T-helper 17 cell (primary cell): Measurements from ENCODE around the gene ADAMTS2. TPM values are rescaled to one million over a fixed set of nuclear protein-coding genes. Genes with fewer than 3 reads are reported as not detected.

Experiments used
- ATAC-seq: fragments of 150-1000 bp; cut with Tn5 transposase; 2 replicates; pipeline ENCODE4 v1.10.0; 2021; ENCODE audit warnings: mild to moderate bottlenecking, moderate library complexity
- DNase-seq, 3 donors: peaks; one replicate each; pipeline versions ENCODE4 v3.0.0 to v3.0.0-alpha.2; 2020 to 2021
- H3K9me3 ChIP-seq: one replicate; pipeline ENCODE4 v1.7.0; 2013; ENCODE audit warnings: low read length, mild to moderate bottlenecking; ENCODE audit not compliant: control insufficient read depth, poor library complexity, severe bottlenecking
- H3K27ac Mint-ChIP-seq: one replicate; pipeline ENCODE4 v1.8.0; 2022; ENCODE audit warnings: mild to moderate bottlenecking, moderate library complexity, mixed read lengths
- H3K27me3 Mint-ChIP-seq: one replicate; pipeline ENCODE4 v1.8.0; 2022; ENCODE audit warnings: mixed read lengths
- H3K36me3 Mint-ChIP-seq: one replicate; pipeline ENCODE4 v1.8.0; 2022; ENCODE audit warnings: low read depth, mixed read lengths
- H3K4me1 Mint-ChIP-seq: one replicate; pipeline ENCODE4 v1.8.0; 2022; ENCODE audit warnings: mild to moderate bottlenecking, mixed read lengths
- H3K4me3 Mint-ChIP-seq: one replicate; pipeline ENCODE4 v1.8.0; 2022; ENCODE audit warnings: mild to moderate bottlenecking, moderate library complexity, mixed read lengths
- total RNA-seq, 4 donors: library from RNA in 2 of 4; stranded (reverse) in 2 of 4; gene quantifications; one replicate each; pipeline ENCODE4 v1.2.3 and lab custom pipeline; 2022 to 2026

The ADAMTS2 gene
- total RNA-seq, 2 donors from 2014 or later, result not detected

DNA sequence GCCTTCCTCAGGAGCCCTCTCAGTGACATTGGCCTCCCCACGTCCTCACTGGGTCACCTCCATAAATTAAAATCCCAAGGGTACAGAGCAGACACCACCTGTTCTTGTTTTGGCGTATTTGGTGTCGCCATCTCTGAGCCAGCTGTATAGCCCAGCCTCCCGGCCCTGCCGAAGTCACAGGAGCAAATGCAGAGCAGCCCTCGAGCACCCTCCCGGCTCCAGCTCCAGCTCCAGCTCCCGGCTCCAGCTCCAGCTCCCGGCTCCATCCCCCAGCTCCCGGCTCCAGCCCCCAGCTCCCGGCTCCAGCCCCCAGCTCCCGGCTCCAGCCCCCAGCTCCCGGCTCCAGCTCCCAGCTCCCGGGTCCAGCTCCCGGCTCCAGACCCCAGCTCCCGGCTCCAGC is 210.8 kb downstream of the ADAMTS2 start:
- DNase-seq (no peak), ATAC-seq (no peak)
- H3K9me3 ChIP-seq, result no peaks in the 10 kb centered on the region
- H3K27me3 Mint-ChIP-seq, result no peaks in the 10 kb centered on the region
- no peaks in the 10 kb centered on the region for H3K36me3 Mint-ChIP-seq
- H3K4me3 Mint-ChIP-seq, result no peak overlapping the region
- no peaks in the 10 kb centered on the region for H3K4me1 Mint-ChIP-seq
- no peak overlapping the region for H3K27ac Mint-ChIP-seq

DNA sequence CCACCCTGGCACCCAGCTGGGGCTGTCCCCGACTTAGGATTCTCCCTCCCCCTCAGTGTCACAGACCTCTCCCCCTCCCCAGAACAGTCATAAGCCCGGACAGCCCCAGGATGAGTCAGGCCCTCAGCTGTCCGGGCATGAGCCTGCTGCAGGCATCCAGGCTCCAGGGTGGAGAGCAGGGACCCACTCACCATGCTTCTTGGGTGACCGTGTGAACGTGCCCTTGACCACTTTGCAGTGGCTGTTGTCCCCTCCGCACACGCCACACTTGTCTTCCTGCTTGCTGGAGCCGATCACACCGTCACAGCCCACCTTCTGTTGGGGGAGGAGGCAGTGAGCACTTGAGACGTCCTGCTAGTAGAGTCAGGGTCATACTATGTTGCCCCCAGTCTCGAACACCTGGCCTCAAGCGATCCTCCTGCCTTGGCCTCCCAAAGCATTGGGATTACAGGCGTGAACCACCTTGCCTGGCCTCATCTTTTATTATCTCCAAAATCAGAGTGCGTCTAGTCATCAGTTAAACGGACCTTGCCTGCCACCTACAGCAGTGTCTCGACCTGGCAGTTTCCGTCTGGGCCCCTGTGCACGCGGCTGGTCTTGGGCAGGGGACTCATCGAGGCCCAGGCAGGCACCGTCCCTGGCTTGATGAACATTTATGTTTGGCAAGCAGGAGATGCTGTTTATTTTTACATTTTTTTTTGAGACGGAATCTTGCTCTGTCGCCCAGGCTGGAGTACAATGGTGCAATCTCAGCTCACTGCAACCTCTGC is 212.5 kb downstream of the ADAMTS2 start:
- no peaks in the 10 kb centered on the region for H3K9me3 ChIP-seq
- H3K27ac Mint-ChIP-seq, result no peak overlapping the region
- H3K27me3 Mint-ChIP-seq, result peaks cover 4% of the 10 kb centered on the region
- no peak for DNase-seq
- no peaks in the 10 kb centered on the region for H3K36me3 Mint-ChIP-seq
- H3K4me1 Mint-ChIP-seq, result peaks cover 2% of the 10 kb centered on the region
- no peak overlapping the region for H3K4me3 Mint-ChIP-seq
- no peak for ATAC-seq

GRCh38 chr5:179131886-179132585 is 213.2 kb downstream of the ADAMTS2 start:
- H3K36me3 Mint-ChIP-seq, result no peaks in the 10 kb centered on the region
- no peak overlapping the region for H3K4me3 Mint-ChIP-seq
- H3K4me1 Mint-ChIP-seq, result peaks cover 2% of the 10 kb centered on the region
- no peaks in the 10 kb centered on the region for H3K9me3 ChIP-seq
- no peak for DNase-seq
- no peak for ATAC-seq
- H3K27me3 Mint-ChIP-seq, result peaks cover 4% of the 10 kb centered on the region
- no peak overlapping the region for H3K27ac Mint-ChIP-seq

- Mint-ChIP-seq H3K4me3 (no peak overlapping the region), H3K27me3 (peaks cover 4% of the 10 kb centered on the region), H3K36me3 (no peaks in the 10 kb centered on the region), H3K4me1 (peaks cover 2% of the 10 kb centered on the region), H3K27ac (no peak overlapping the region)
- H3K9me3 ChIP-seq, result no peaks in the 10 kb centered on the region
- ATAC-seq, result no peak
- no peak for DNase-seq
These were observed 213.9 kb downstream of the ADAMTS2 start for GRCh38 chr5:179131321-179131835.

DNA sequence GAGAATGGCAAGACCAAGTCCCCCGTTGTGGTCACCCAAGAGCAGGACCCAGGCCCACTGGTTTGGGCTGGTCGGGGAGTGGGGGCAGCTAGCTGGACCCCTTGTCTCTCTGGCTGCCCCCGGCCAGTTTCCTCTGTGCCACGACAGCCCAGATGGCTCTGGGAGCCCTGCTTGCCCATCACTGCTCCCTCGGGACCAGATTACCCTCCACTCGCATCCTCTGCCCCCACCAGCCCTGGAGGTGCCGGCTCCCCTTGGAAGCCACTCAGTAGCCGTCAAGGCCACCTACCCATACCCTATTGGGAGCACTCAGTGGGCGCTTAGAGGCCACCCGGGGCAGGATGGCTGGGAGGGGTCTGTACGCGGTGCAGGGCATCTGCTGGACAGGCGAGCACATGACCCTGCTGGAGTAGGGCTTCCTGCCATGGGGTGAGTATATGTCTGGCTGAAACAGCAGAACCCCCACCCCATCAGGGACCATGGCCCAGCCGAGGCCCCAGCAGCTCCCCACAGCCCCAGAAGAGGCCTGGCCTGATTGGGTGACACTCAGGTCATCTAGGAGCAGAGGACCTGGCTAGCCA is 215.1 kb downstream of the ADAMTS2 start:
- Mint-ChIP-seq H3K4me3 (no peak overlapping the region), H3K36me3 (no peaks in the 10 kb centered on the region)

GRCh38 chr5:179129607-179130071 is 215.6 kb downstream of the ADAMTS2 start:
- Mint-ChIP-seq H3K27me3 (peaks cover 4% of the 10 kb centered on the region), H3K4me1 (peaks cover 2% of the 10 kb centered on the region), H3K27ac (no peak overlapping the region), H3K36me3 (no peaks in the 10 kb centered on the region), H3K4me3 (no peak overlapping the region)
- ATAC-seq (no peak), DNase-seq (no peak)
- no peaks in the 10 kb centered on the region for H3K9me3 ChIP-seq

More for the DNA sequence above, 215.1 kb downstream of the ADAMTS2 start:
- H3K4me1 Mint-ChIP-seq, result peaks cover 2% of the 10 kb centered on the region
- peaks cover 4% of the 10 kb centered on the region for H3K27me3 Mint-ChIP-seq
- ATAC-seq, result no peak
- no peak for DNase-seq
- no peak overlapping the region for H3K27ac Mint-ChIP-seq
- no peaks in the 10 kb centered on the region for H3K9me3 ChIP-seq

GRCh38 chr5:179128976-179129375 is 216.3 kb downstream of the ADAMTS2 start:
- no peaks in the 10 kb centered on the region for H3K9me3 ChIP-seq
- no peak for DNase-seq
- no peak for ATAC-seq
- Mint-ChIP-seq H3K27me3 (peaks cover 4% of the 10 kb centered on the region), H3K4me1 (peaks cover 2% of the 10 kb centered on the region), H3K27ac (no peak overlapping the region), H3K36me3 (no peaks in the 10 kb centered on the region), H3K4me3 (no peak overlapping the region)

- Mint-ChIP-seq H3K27ac (no peak overlapping the region), H3K4me3 (no peak overlapping the region), H3K36me3 (no peaks in the 10 kb centered on the region), H3K27me3 (peaks cover 4% of the 10 kb centered on the region), H3K4me1 (peaks cover 2% of the 10 kb centered on the region)
- DNase-seq, result no peak
- no peak for ATAC-seq
- H3K9me3 ChIP-seq, result no peaks in the 10 kb centered on the region
These were observed 217.3 kb downstream of the ADAMTS2 start for GRCh38 chr5:179128041-179128365.

DNA sequence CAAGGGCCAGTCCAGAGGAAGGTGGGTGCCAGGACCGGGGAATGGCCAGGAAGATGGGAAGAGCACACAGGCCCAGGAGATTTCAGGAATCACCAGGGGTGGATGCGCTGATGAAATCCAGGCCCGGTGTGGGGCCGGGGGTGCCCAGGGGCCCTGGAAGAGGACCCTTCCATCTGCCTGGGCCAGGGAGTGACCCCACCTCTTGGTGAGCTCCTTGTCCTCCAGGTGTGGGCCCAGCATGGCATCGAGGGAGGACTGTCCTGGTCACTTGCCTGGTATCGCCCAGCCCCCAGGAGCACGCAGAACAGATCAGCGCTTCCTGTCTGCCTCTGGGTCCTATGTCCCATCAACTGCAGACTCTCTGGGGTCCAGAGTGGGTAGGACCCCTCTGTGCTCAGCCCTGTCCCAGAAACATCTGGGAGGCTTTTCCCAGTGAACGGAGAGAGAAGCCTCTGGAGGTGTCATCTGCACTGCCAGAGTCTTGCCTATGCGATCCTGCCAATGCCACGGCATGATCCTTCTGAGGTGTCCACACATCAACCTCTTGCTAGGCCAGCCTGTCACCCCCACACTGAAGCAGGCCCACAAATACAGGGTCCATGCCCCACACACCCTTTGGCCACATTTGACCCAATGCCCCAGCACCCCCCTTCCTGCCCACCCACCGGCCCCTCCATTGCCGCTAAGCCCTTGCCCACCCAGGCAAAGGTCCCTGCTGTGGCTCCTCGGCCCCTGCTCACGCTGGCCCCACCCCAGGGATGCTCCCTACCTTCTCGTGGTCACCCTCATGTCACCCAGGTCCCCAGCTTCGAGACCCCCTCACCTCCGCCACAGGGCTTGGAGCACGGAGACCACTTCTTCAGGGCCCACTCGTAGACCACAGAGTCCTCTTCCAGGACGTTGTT is 217.9 kb downstream of the ADAMTS2 start:
- H3K27me3 Mint-ChIP-seq, result peaks cover 4% of the 10 kb centered on the region
- H3K4me3 Mint-ChIP-seq, result no peak overlapping the region
- no peak overlapping the region for H3K27ac Mint-ChIP-seq
- no peak for DNase-seq
- ATAC-seq, result no peak
- peaks cover 2% of the 10 kb centered on the region for H3K4me1 Mint-ChIP-seq
- H3K36me3 Mint-ChIP-seq, result no peaks in the 10 kb centered on the region
- H3K9me3 ChIP-seq, result no peaks in the 10 kb centered on the region

- H3K36me3 Mint-ChIP-seq, result no peaks in the 10 kb centered on the region
- H3K4me1 Mint-ChIP-seq, result peaks cover 2% of the 10 kb centered on the region
- no peak overlapping the region for H3K27ac Mint-ChIP-seq
- peak overlapping the region; percentile 15 for H3K4me3 Mint-ChIP-seq
- no peak for ATAC-seq
- peaks cover 4% of the 10 kb centered on the region for H3K27me3 Mint-ChIP-seq
- no peak for DNase-seq
- no peaks in the 10 kb centered on the region for H3K9me3 ChIP-seq
These were observed 218.7 kb downstream of the ADAMTS2 start for GRCh38 chr5:179126506-179126991.

- Mint-ChIP-seq H3K27ac (no peak overlapping the region), H3K4me1 (peaks cover 2% of the 10 kb centered on the region), H3K4me3 (no peak overlapping the region), H3K36me3 (no peaks in the 10 kb centered on the region), H3K27me3 (peaks cover 4% of the 10 kb centered on the region)
- ATAC-seq (no peak), DNase-seq (no peak)
- no peaks in the 10 kb centered on the region for H3K9me3 ChIP-seq
These were observed 219.3 kb downstream of the ADAMTS2 start for GRCh38 chr5:179125789-179126505.
